ENCODE results near the gene MRPL37. TPM values are rescaled to one million over a fixed set of nuclear protein-coding genes. Genes with fewer than 3 reads are reported as not detected.

The MRPL37 gene
- total and polyA plus RNA-seq, 2 of the 8 experiments (the other 6 are each of a cell fraction or from before 2014, with no cell fraction given) = 45.5 to 126 TPM

- TF ChIP-seq CHD7 (IDR thresholded peaks at IDR 0.05; ENCODE audit: insufficient replicate concordance, low read length) (no peak), KDM4A (IDR thresholded peaks at IDR 0.05; ENCODE audit: low read depth, low read length, severe bottlenecking) (no peak), CREB1 (IDR thresholded peaks at IDR 0.05) (no peak), USF2 (IDR thresholded peaks at IDR 0.05; ENCODE audit: low read length) (no peak), GABPA (IDR thresholded peaks at IDR 0.05; ENCODE audit: borderline replicate concordance, insufficient read depth, low read length) (no peak), JUN (IDR thresholded peaks at IDR 0.05; ENCODE audit: low read depth, low read length) (no peak), POU5F1 (IDR thresholded peaks at IDR 0.05; ENCODE audit: low read depth, low read length) (no peak), PHF8 (conservative IDR thresholded peaks at IDR 0.05; ENCODE audit: low read depth, low read length) (no peak), SIX5 (IDR thresholded peaks at IDR 0.05; ENCODE audit: low read depth, low read length) (no peak), SP2 (IDR thresholded peaks at IDR 0.05; ENCODE audit: low read length) (no peak), JUND (IDR thresholded peaks at IDR 0.05; ENCODE audit: low read length) (no peak), TAF1 (IDR thresholded peaks at IDR 0.05; ENCODE audit: low read depth, low read length) (no peak)
These were observed 26.3 kb upstream of the MRPL37 start (continued) for GRCh38 chr1:54173681-54174080.

Measured in H1 (cell line).